Esophagus squamous epithelium (tissue), 5 donors: ENCODE measurements around the gene PRKN. TPM values are rescaled to one million over a fixed set of nuclear protein-coding genes. Genes with fewer than 3 reads are reported as not detected.
"Not testable (repeated sequence)": the region's sequence is repeated elsewhere in the genome, so short reads cannot be mapped to it uniquely, and the experiment has no call there.

ENCODE experiments used
- DNase-seq: peaks from one replicate; lab custom pipeline; 2025; lab: John Stamatoyannopoulos, UW
- H3K27ac ChIP-seq, 4 donors: fragments of 200-600 bp; sonication (generic); one replicate each; pipeline ENCODE4 v1.5.1; 2016 to 2019; ENCODE audit warnings: mild to moderate bottlenecking in 1 of 4
- H3K27me3 ChIP-seq, 4 donors: fragments of 200-600 bp; sonication (generic); 1 replicate in 3 of 4; 2 replicates in 1 of 4; pipeline versions ENCODE4 v1.5.1 to v1.6.0; 2017 to 2021; ENCODE audit warnings: antibody characterized with exemption in 1 of 4
- H3K36me3 ChIP-seq, 3 donors: fragments of 200-600 bp; sonication (generic); one replicate each; pipeline ENCODE4 v1.5.1; 2016 to 2019
- H3K4me1 ChIP-seq, 3 donors: fragments of 200-600 bp; sonication (generic); one replicate each; pipeline ENCODE4 v1.5.1; 2017 to 2019
- H3K4me3 ChIP-seq, 4 donors: fragments of 200-600 bp; sonication (generic); 1 replicate in 3 of 4; 2 replicates in 1 of 4; pipeline ENCODE4 v1.5.1; 2016 to 2019; ENCODE audit warnings: mild to moderate bottlenecking in 2 of 4, moderate library complexity in 1 of 4
- H3K9me3 ChIP-seq, 3 donors: fragments of 200-600 bp; sonication (generic); one replicate each; pipeline ENCODE4 v1.5.1; 2016 to 2019
- POLR2A ChIP-seq, 4 donors: fragments of 450-650 bp; IDR thresholded peaks; one replicate each; pipeline ENCODE4 v1.6.1; 2017; ENCODE audit warnings: antibody characterized with exemption in 4 of 4, mild to moderate bottlenecking in 4 of 4, moderate library complexity in 3 of 4
- WGBS, 2 donors: methylation state at CpG; one replicate each; pipeline ENCODE4 v1.1.5; 2018; 5-methylcytosine and 5-hydroxymethylcytosine counted together
- intact Hi-C: fragments of 100-400 bp; cut with DNase I; formaldehyde crosslinking; loops from one replicate; pipeline ENCODE4 v1.15.0; 2022
- total RNA-seq, 4 donors: library from RNA; depleted of rRNA; stranded (reverse); fragments of >200 nt; gene quantifications; one replicate each; pipeline ENCODE4 v1.1.0, GENCODE V29; 2016
- TF ChIP-seq, protein P1 (sequence below), 6 experiments: fragments of 450-650 bp in 4 of 6; fragments of 200-600 bp in 2 of 6; sonication (generic) in 2 of 6; IDR thresholded peaks; one replicate each; pipeline ENCODE4 v1.5.1; 2016 to 2019; ENCODE audit warnings: antibody characterized with exemption in 6 of 6, mild to moderate bottlenecking in 4 of 6, moderate library complexity in 4 of 6
- donor health status: DM: yes; HTN: yes; CAD: no.

Gene PRKN
- total RNA-seq, 4 donors from 2014 or later: 0.70 to 5.5 (median 2.2) TPM

DNA sequence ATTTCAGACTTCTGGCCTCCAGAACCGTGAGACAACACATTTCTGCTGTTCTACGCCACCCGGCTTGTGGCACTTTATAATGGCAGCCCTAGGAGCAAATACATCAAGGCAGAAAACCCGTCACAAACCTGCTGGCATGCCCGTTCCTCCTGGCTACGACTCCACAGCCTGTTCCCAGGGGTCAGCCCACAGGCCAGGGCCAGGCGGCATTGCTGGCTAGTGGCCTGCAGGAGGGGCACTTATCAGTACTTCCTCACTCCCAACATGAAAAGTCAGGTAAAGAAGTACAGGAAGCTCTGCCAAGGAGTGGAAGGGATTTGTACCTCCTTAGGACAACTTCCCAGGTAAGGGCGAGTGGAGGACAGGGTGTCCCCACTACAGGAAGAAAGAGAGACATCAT lies 1230.6 kb downstream of the PRKN start:
- WGBS, 2 donors: 64 to 75% methylated on average over 6 of the region's 8 CpGs
- no peaks in the 10 kb centered on the region for H3K4me1 ChIP-seq
- H3K27me3 ChIP-seq: no peaks in the 10 kb centered on the region
- no peak overlapping the region for H3K27ac ChIP-seq
- no peak overlapping the region for H3K4me3 ChIP-seq
- no peak for DNase-seq
- H3K9me3 ChIP-seq: no peaks in the 10 kb centered on the region
- no peaks in the 10 kb centered on the region for H3K36me3 ChIP-seq
- intact Hi-C loops: no loop called here
- TF ChIP-seq, protein P1, sequence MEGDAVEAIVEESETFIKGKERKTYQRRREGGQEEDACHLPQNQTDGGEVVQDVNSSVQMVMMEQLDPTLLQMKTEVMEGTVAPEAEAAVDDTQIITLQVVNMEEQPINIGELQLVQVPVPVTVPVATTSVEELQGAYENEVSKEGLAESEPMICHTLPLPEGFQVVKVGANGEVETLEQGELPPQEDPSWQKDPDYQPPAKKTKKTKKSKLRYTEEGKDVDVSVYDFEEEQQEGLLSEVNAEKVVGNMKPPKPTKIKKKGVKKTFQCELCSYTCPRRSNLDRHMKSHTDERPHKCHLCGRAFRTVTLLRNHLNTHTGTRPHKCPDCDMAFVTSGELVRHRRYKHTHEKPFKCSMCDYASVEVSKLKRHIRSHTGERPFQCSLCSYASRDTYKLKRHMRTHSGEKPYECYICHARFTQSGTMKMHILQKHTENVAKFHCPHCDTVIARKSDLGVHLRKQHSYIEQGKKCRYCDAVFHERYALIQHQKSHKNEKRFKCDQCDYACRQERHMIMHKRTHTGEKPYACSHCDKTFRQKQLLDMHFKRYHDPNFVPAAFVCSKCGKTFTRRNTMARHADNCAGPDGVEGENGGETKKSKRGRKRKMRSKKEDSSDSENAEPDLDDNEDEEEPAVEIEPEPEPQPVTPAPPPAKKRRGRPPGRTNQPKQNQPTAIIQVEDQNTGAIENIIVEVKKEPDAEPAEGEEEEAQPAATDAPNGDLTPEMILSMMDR (IDR thresholded peaks at IDR 0.05): no peak
- no peak for TF ChIP-seq POLR2A (IDR thresholded peaks at IDR 0.05)

DNA sequence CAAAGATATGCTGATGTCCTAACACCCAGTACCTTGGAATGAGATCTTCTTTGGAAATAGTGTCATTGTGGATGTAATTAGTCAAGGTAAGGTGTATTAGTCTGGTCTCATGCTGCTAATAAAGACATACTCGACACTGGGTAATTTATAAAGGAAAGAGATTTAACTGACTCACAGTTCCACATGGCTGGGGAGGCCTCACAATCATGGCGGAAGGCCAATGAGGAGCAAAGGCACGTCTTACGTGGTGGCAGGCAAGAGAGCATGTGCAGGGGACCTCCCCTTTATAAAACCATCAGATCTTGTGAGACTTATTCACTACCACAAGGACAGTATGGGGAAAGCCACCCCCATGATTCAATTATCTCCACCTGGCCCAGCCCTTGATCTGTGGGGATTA lies 1231.3 kb downstream of the PRKN start:
- H3K27me3 ChIP-seq, H3K4me1 ChIP-seq, intact Hi-C loops, DNase-seq, H3K27ac ChIP-seq, H3K36me3 ChIP-seq, H3K4me3 ChIP-seq, H3K9me3 ChIP-seq: not testable (repeated sequence)
- 65 to 68% methylated on average over 4 of the region's 4 CpGs for WGBS, 2 donors

DNA sequence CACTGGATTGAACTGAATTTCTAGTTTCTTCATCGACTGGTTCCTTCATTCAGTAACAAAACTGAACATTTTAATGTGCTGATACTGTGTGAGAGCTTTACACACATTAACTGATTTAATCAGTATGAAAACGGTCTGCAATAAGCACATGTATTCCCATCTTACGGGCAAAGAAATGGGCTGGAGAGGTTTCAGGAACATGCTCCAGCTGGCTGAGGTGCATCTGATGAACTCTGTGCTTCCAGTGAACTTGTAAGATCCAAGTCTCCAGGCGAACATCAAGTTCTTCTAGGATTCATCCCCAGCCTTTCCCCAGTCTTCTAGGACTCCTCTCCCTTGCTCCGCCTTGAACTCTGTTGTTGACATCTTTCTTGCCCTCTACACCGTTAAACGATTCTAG lies 1233.0 kb downstream of the PRKN start:
- TF ChIP-seq, protein P1 (IDR thresholded peaks at IDR 0.05): no peak
- TF ChIP-seq POLR2A (IDR thresholded peaks at IDR 0.05): no peak
- intact Hi-C loops: no loop called here
- no peak overlapping the region for H3K4me3 ChIP-seq
- no peaks in the 10 kb centered on the region for H3K4me1 ChIP-seq
- no peak overlapping the region for H3K27ac ChIP-seq
- no peaks in the 10 kb centered on the region for H3K27me3 ChIP-seq
- H3K36me3 ChIP-seq: no peaks in the 10 kb centered on the region
- H3K9me3 ChIP-seq: no peaks in the 10 kb centered on the region
- DNase-seq: no peak
- WGBS, 2 donors: 69 to 79% methylated on average over 7 of the region's 7 CpGs

DNA sequence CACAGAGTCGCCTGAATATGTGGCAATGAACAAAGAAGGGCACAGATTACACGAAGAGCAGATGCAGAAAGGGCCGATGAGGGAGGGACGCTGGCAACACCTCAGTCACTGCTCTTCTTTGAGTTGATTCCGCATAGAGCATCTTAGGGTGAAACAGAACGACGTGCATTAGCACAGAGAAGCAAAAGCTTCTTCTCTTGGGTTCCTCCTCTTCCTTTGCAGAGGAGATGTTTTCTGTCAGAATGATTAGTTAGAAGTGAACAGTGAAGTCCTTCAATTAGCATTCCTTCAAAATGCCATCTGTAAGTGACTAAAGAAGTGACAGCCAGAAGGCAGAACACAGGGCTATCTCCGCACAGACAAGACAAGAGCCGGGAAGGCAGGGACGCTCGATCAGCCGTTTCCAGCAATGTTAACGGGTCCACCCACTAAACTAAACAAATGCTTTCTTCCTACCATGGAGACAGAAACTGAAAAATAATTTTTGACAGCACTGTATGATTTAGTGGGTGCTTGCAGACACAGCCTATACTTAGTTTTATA lies 1233.9 kb downstream of the PRKN start:
- no peak overlapping the region for H3K4me3 ChIP-seq
- no peaks in the 10 kb centered on the region for H3K27me3 ChIP-seq
- WGBS, 2 donors: 61 to 70% methylated on average over 13 of the region's 13 CpGs
- no peak for TF ChIP-seq POLR2A (IDR thresholded peaks at IDR 0.05)
- TF ChIP-seq, protein P1 (IDR thresholded peaks at IDR 0.05): no peak
- intact Hi-C loops: no loop called here
- no peak overlapping the region for H3K27ac ChIP-seq
- no peaks in the 10 kb centered on the region for H3K4me1 ChIP-seq
- DNase-seq: no peak
- H3K9me3 ChIP-seq: no peaks in the 10 kb centered on the region
- no peaks in the 10 kb centered on the region for H3K36me3 ChIP-seq

DNA sequence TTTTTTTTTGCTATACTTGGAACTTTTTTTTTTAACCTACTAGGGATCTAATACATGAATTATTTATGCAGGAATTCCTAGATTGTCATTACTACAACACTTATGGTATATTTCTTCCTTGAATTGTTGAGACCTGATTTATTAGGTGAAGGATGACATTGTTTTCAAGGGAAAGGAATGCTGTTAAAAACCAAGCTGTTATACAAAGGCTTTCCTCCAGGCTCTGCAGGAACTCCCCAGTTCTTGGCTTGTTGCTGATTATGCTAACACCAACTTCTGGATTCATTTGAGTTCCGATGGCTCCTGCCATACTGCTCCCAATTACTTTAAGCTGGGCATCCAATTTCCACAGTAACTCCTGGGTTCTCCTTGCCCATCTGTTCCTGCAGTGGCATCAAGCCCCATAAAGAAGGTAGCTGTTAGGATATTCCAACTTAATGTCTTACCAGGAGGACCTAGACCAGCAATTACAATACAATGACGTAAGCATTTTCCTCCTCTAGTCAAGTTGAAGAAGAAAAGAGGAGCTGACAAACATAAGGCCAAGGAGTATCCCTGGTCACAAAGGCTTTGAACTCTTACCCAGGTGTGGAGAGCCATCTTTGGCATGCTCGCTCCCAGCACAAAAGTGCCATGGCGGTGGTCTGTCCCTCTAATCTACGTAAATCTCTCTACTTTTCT lies 1237.8 kb downstream of the PRKN start:
- peaks cover 0 to 8% (median 0%) of the 10 kb centered on the region in 3 donors for H3K4me1 ChIP-seq
- H3K36me3 ChIP-seq: no peaks in the 10 kb centered on the region
- intact Hi-C loops: no loop called here
- no peak for DNase-seq
- no peak for TF ChIP-seq POLR2A (IDR thresholded peaks at IDR 0.05)
- TF ChIP-seq, protein P1 (IDR thresholded peaks at IDR 0.05): no peak
- WGBS, 2 donors: 87 to 90% methylated on average over 5 of the region's 5 CpGs
- no peak overlapping the region for H3K27ac ChIP-seq
- H3K4me3 ChIP-seq: no peak overlapping the region
- no peaks in the 10 kb centered on the region for H3K9me3 ChIP-seq
- H3K27me3 ChIP-seq: no peaks in the 10 kb centered on the region
